Sigmoid colon (tissue), 4 donors: Measurements from ENCODE around the gene MDK.

Source experiments
- POLR2A ChIP-seq, 2 donors: fragments of 450-650 bp; IDR thresholded peaks; one replicate each; pipeline ENCODE4 v1.6.1; 2016; ENCODE audit warnings: antibody characterized with exemption in 2 of 2, mild to moderate bottlenecking in 2 of 2, moderate library complexity in 2 of 2
- POLR2AphosphoS5 ChIP-seq, 4 donors: sonication (generic); formaldehyde crosslinking; IDR thresholded peaks; one replicate each; pipeline ENCODE4 v1.6.1; 2017; ENCODE audit warnings: antibody characterized with exemption in 4 of 4

DNA sequence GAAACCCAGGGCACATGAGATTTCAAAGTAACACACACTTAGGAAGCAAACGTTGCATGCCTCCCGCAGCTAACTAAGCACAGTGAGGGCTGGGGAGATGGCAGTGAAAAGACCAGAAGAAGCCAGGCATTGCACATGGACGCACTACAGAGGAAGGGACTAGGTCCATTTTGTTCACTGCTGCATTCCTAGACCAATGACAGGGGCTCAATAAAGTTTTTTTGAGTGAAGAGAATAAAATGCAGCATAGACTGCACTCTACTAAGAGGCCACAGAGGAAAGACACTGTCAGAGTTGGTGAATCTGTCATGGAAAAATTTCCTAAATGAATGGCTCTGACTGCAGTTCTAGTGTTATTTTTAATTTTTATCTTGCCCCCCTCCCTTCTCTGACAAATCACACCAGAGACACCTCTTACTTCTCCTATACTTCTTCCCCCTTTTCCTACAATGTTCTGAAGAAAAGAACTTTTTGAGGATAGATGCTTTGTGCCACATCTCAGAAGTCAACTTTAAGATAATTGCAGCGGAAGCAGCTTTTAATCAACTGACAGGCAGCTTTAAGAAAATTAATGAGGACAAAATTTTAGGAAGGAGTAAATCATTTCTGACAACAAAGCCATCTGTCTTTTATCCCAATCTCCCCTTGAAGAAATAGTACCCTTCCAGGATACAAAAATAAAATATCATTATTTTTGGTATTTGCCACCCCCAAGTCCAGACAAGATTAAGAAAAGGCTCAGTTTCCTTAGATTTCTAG lies 44.9 kb downstream of the MDK start:
- TF ChIP-seq POLR2A (IDR thresholded peaks at IDR 0.05) (no peak), POLR2AphosphoS5 (IDR thresholded peaks at IDR 0.05) (no peak)
